HuH-7 (cell line): ENCODE data around the gene C3AR1.
"Not testable (repeated sequence)": the region's sequence is repeated elsewhere in the genome, so short reads cannot be mapped to it uniquely, and the experiment has no call there.

Source experiments
- DNase-seq: peaks from one replicate; pipeline ENCODE4 v3.0.0; 2011; ENCODE audit warnings: low spot score

C3AR1 gene

GRCh38 chr12:8065991-8066594, at the start of gene C3AR1:
TSS of gene C3AR1 (minus strand) at chr12:8066359. CDS start at chr12:8060185, 6,174 bp downstream.
- DNase-seq = no peak

- not testable (repeated sequence) for DNase-seq
These were observed 47.0 kb upstream of the C3AR1 start for GRCh38 chr12:8113117-8113516.

GRCh38 chr12:8108808-8109398, 42.7 kb upstream of the C3AR1 start:
- peak; percentile 55 for DNase-seq

- DNase-seq = no peak
These were observed 33.1 kb upstream of the C3AR1 start for GRCh38 chr12:8099235-8099634.

- no peak for DNase-seq
These were observed 30.2 kb upstream of the C3AR1 start for GRCh38 chr12:8096281-8096915.

- no peak for DNase-seq
These were observed 27.1 kb upstream of the C3AR1 start for GRCh38 chr12:8093291-8093690.

GRCh38 chr12:8089716-8090115, 23.6 kb upstream of the C3AR1 start:
- no peak for DNase-seq

- DNase-seq = not testable (repeated sequence)
These were observed 23.1 kb upstream of the C3AR1 start for GRCh38 chr12:8089277-8089676.

- no peak for DNase-seq
These were observed 22.4 kb upstream of the C3AR1 start for GRCh38 chr12:8088574-8088973.

- no peak for DNase-seq
These were observed 21.5 kb upstream of the C3AR1 start for GRCh38 chr12:8087666-8088065.

- not testable (repeated sequence) for DNase-seq
These were observed 18.2 kb upstream of the C3AR1 start for GRCh38 chr12:8084351-8084750.

GRCh38 chr12:8082808-8083100, 16.6 kb upstream of the C3AR1 start:
- no peak for DNase-seq

GRCh38 chr12:8081251-8081920, 15.2 kb upstream of the C3AR1 start:
- DNase-seq = peak; percentile 29

- no peak for DNase-seq
These were observed 14.0 kb upstream of the C3AR1 start for GRCh38 chr12:8080120-8080519.

GRCh38 chr12:8078916-8079315, 12.8 kb upstream of the C3AR1 start:
- DNase-seq = no peak

GRCh38 chr12:8078398-8078797, 12.2 kb upstream of the C3AR1 start:
- no peak for DNase-seq

- no peak for DNase-seq
These were observed 11.0 kb upstream of the C3AR1 start for GRCh38 chr12:8077207-8077606.

GRCh38 chr12:8076366-8076765, 10.2 kb upstream of the C3AR1 start:
- DNase-seq = no peak

- no peak for DNase-seq
These were observed 9.8 kb upstream of the C3AR1 start for GRCh38 chr12:8075935-8076334.

GRCh38 chr12:8071820-8072219, 5.7 kb upstream of the C3AR1 start:
- not testable (repeated sequence) for DNase-seq

GRCh38 chr12:8069582-8069981, 3.4 kb upstream of the C3AR1 start:
- DNase-seq = no peak

- no peak for DNase-seq
These were observed 2.0 kb downstream of the C3AR1 start for GRCh38 chr12:8064131-8064530.

GRCh38 chr12:8058506-8058905, 7.7 kb downstream of the C3AR1 start:
- no peak for DNase-seq
